Naive thymus-derived CD4-positive, alpha-beta T cell (primary cell): ENCODE data around the gene HECTD2. TPM values are rescaled to one million over a fixed set of nuclear protein-coding genes. Genes with fewer than 3 reads are reported as not detected.

Experiments used
- ATAC-seq: fragments of 150-1000 bp; cut with Tn5 transposase; 2 replicates; pipeline ENCODE4 v1.10.0; 2021; ENCODE audit warnings: mild to moderate bottlenecking, moderate library complexity
- CTCF ChIA-PET: fragments of 350-600 bp; sonication (Branson Sonifier 250); formaldehyde crosslinking; loops from one replicate; lab custom pipeline; 2021; ENCODE audit warnings: antibody characterized with exemption; lab: Charles Lee
- POLR2A ChIA-PET: fragments of 350-600 bp; sonication (Branson Sonifier 250); formaldehyde crosslinking; loops from one replicate; lab custom pipeline; 2021; ENCODE audit warnings: antibody characterized with exemption, inconsistent platforms; lab: Charles Lee
- DNase-seq, 9 donors: peaks; one replicate each; pipeline versions ENCODE4 v3.0.0 to v3.0.0-alpha.2; 2020 to 2022; ENCODE audit warnings: mixed read lengths in 1 of 9
- H3K27ac ChIP-seq: one replicate; pipeline ENCODE4 v1.7.0; 2013; ENCODE audit warnings: mild to moderate bottlenecking, low read depth, low read length, moderate library complexity
- H3K27me3 ChIP-seq, 2 donors: one replicate each; pipeline ENCODE4 v1.7.0; 2013; ENCODE audit warnings: low read length in 2 of 2, mild to moderate bottlenecking in 2 of 2, moderate library complexity in 2 of 2; ENCODE audit not compliant: control insufficient read depth in 2 of 2, insufficient read depth in 2 of 2
- H3K36me3 ChIP-seq, 3 experiments: 1 replicate in 2 of 3; 2 replicates in 1 of 3; pipeline ENCODE4 v1.7.0; 2013; ENCODE audit warnings: low read length in 3 of 3, mild to moderate bottlenecking in 3 of 3, moderate library complexity in 1 of 3; ENCODE audit not compliant: insufficient read depth in 3 of 3, control insufficient read depth in 2 of 3
- H3K4me1 ChIP-seq, 2 donors: one replicate each; pipeline ENCODE4 v1.7.0; 2013; ENCODE audit warnings: low read length in 2 of 2, mild to moderate bottlenecking in 2 of 2, moderate library complexity in 1 of 2; ENCODE audit not compliant: control insufficient read depth in 2 of 2, insufficient read depth in 2 of 2
- H3K4me3 ChIP-seq: 2 replicates; pipeline ENCODE4 v1.7.0; 2013; ENCODE audit warnings: mild to moderate bottlenecking, low read length
- H3K9me3 ChIP-seq, 3 experiments: 1 replicate in 2 of 3; 2 replicates in 1 of 3; pipeline ENCODE4 v1.7.0; 2013; ENCODE audit warnings: low read length in 3 of 3; ENCODE audit not compliant: control insufficient read depth in 2 of 3
- H3K27ac Mint-ChIP-seq, 9 donors: one replicate each; pipeline ENCODE4 v1.8.0; 2020 to 2022; ENCODE audit warnings: mixed read lengths in 9 of 9, mild to moderate bottlenecking in 8 of 9, moderate library complexity in 5 of 9, inconsistent platforms in 2 of 9
- H3K27me3 Mint-ChIP-seq, 5 donors: one replicate each; pipeline ENCODE4 v1.8.0; 2021 to 2022; ENCODE audit warnings: mixed read lengths in 5 of 5, mild to moderate bottlenecking in 1 of 5
- H3K36me3 Mint-ChIP-seq, 5 donors: one replicate each; pipeline ENCODE4 v1.8.0; 2020 to 2022; ENCODE audit warnings: mixed read lengths in 5 of 5, mild to moderate bottlenecking in 3 of 5, inconsistent platforms in 1 of 5
- H3K4me1 Mint-ChIP-seq, 7 donors: one replicate each; pipeline ENCODE4 v1.8.0; 2020 to 2022; ENCODE audit warnings: mixed read lengths in 7 of 7, mild to moderate bottlenecking in 3 of 7, inconsistent platforms in 1 of 7
- H3K4me3 Mint-ChIP-seq, 10 donors: one replicate each; pipeline ENCODE4 v1.8.0; 2020 to 2022; ENCODE audit warnings: mild to moderate bottlenecking in 10 of 10, mixed read lengths in 10 of 10, moderate library complexity in 6 of 10, inconsistent platforms in 2 of 10
- H3K9me3 Mint-ChIP-seq, 11 donors: one replicate each; pipeline ENCODE4 v1.8.0; 2020 to 2022; ENCODE audit warnings: mixed read lengths in 11 of 11, mild to moderate bottlenecking in 4 of 11, inconsistent platforms in 1 of 11, moderate library complexity in 1 of 11
- intact Hi-C, 2 donors: fragments of 100-400 bp; cut with micrococcal nuclease; formaldehyde crosslinking; loops; one replicate each; pipeline ENCODE4 v1.15.1; 2023
- polyA plus RNA-seq, 2 donors: library from polyadenylated mRNA; unstranded; fragments of 300-500 nt; fragmentation: Illumina TruSeq; gene quantifications; one replicate each; pipeline ENCODE4 v1.2.3, GENCODE V29; 2021
- total RNA-seq, 6 experiments: library from RNA in 5 of 6; stranded (reverse) in 5 of 6; gene quantifications; 1 replicate in 5 of 6; 2 replicates in 1 of 6; pipeline ENCODE4 v1.2.3 and lab custom pipeline; 2021 to 2026

HECTD2 gene
- total and polyA plus RNA-seq, 7 experiments from 2014 or later: 0.62 to 4.6 (median 1.5) TPM

DNA sequence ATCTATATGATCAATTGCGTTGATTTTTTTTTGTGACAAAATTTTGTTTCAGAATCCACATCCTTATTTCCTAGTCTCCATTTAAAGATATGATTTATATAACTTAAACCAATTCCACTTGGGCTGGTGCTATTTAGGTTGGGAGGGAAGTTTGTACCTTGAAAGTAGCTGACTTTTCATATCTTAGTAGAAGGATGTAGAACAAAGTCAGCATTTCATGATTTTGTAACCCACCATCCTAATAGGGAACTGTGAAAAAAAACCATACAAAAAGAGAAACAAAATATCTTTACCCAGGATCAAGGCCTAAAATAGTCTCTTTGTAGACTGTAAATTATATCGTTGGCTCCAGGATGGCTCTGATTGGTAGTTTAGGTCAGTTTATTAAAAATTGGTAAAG lies 8.3 kb downstream of the HECTD2 start:
- H3K4me3 ChIP-seq: no peak overlapping the region
- no peaks in the 10 kb centered on the region for H3K27me3 Mint-ChIP-seq
- peaks cover 0 to 4% (median 0%) of the 10 kb centered on the region in 11 donors for H3K9me3 Mint-ChIP-seq
- H3K27ac ChIP-seq: no peak overlapping the region
- ChIA-PET CTCF (interaction anchor here (0.6 kb wide), 1 partner anchor 409 kb away, joined by 3 read pairs; no protein-coding TSS in a partner anchor), POLR2A (interaction anchor here (0.9 kb wide), 1 partner anchor 13 kb away, joined by 3 read pairs; no protein-coding TSS in a partner anchor)
- ATAC-seq: no peak
- no peak for DNase-seq
- H3K27me3 ChIP-seq: no peaks in the 10 kb centered on the region
- peaks cover 0 to 5% of the 10 kb centered on the region in 2 donors for H3K4me1 ChIP-seq
- peaks cover 0 to 2% (median 0%) of the 10 kb centered on the region in 5 donors for H3K36me3 Mint-ChIP-seq
- H3K36me3 ChIP-seq: no peaks in the 10 kb centered on the region
- no peaks in the 10 kb centered on the region for H3K9me3 ChIP-seq
- H3K4me3 Mint-ChIP-seq: no peak overlapping the region
- H3K4me1 Mint-ChIP-seq: peaks cover 0 to 11% (median 4%) of the 10 kb centered on the region in 7 donors
- intact Hi-C loops: loop anchor here in 1 of 2 donors (10.0 kb wide), 1 partner anchor 254 kb away; no protein-coding TSS in a partner anchor
- H3K27ac Mint-ChIP-seq: no peak overlapping the region

GRCh38 chr10:91420868-91421267 lies 10.7 kb downstream of the HECTD2 start:
- intact Hi-C loops: no loop called here
- H3K4me1 ChIP-seq: peaks cover 0 to 2% of the 10 kb centered on the region in 2 donors

GRCh38 chr10:91422915-91423314 lies 12.8 kb downstream of the HECTD2 start:
- H3K4me1 Mint-ChIP-seq: peaks cover 0 to 7% (median 0%) of the 10 kb centered on the region in 7 donors
- H3K9me3 Mint-ChIP-seq: peaks cover 0 to 2% (median 0%) of the 10 kb centered on the region in 11 donors
- no peak for DNase-seq
- CTCF ChIA-PET: no interaction called here
- H3K36me3 Mint-ChIP-seq: peaks cover 0 to 2% (median 0%) of the 10 kb centered on the region in 5 donors
- H3K9me3 ChIP-seq: no peaks in the 10 kb centered on the region
- no peaks in the 10 kb centered on the region for H3K4me1 ChIP-seq
- no peak overlapping the region for H3K4me3 ChIP-seq
- no peak overlapping the region for H3K27ac Mint-ChIP-seq
- intact Hi-C loops: no loop called here
- no peaks in the 10 kb centered on the region for H3K36me3 ChIP-seq
- no peak overlapping the region for H3K4me3 Mint-ChIP-seq
- POLR2A ChIA-PET: no interaction called here
- no peak for ATAC-seq
- H3K27ac ChIP-seq: no peak overlapping the region
- no peaks in the 10 kb centered on the region for H3K27me3 Mint-ChIP-seq
- H3K27me3 ChIP-seq: no peaks in the 10 kb centered on the region

More at GRCh38 chr10:91420868-91421267, 10.7 kb downstream of the HECTD2 start:
- Histone ChIP-seq H3K27ac (no peak overlapping the region), H3K9me3 (no peaks in the 10 kb centered on the region), H3K36me3 (no peaks in the 10 kb centered on the region), H3K4me3 (no peak overlapping the region), H3K27me3 (no peaks in the 10 kb centered on the region)
- ATAC-seq: no peak
- no peak overlapping the region for H3K4me3 Mint-ChIP-seq
- peaks cover 0 to 4% (median 0%) of the 10 kb centered on the region in 11 donors for H3K9me3 Mint-ChIP-seq
- no peak for DNase-seq
- H3K4me1 Mint-ChIP-seq: peaks cover 0 to 9% (median 3%) of the 10 kb centered on the region in 7 donors
- H3K27ac Mint-ChIP-seq: no peak overlapping the region
- no peaks in the 10 kb centered on the region for H3K27me3 Mint-ChIP-seq
- CTCF ChIA-PET: no interaction called here
- POLR2A ChIA-PET: no interaction called here
- H3K36me3 Mint-ChIP-seq: peaks cover 0 to 2% (median 0%) of the 10 kb centered on the region in 5 donors

- Mint-ChIP-seq H3K4me3 (no peak overlapping the region), H3K36me3 (peaks cover 0 to 3% (median 0%) of the 10 kb centered on the region in 5 donors), H3K9me3 (peaks cover 0 to 3% (median 0%) of the 10 kb centered on the region in 11 donors), H3K27me3 (no peaks in the 10 kb centered on the region), H3K27ac (no peak overlapping the region), H3K4me1 (peaks cover 0 to 7% (median 0%) of the 10 kb centered on the region in 7 donors)
- no peaks in the 10 kb centered on the region for H3K4me1 ChIP-seq
- DNase-seq (no peak), ATAC-seq (no peak)
- no peaks in the 10 kb centered on the region for H3K36me3 ChIP-seq
- ChIA-PET CTCF (interaction anchor here (0.6 kb wide), 1 partner anchor 13 kb away, joined by 3 read pairs; no protein-coding TSS in a partner anchor), POLR2A (no interaction called here)
- intact Hi-C loops: no loop called here
- H3K27ac ChIP-seq: no peak overlapping the region
- no peak overlapping the region for H3K4me3 ChIP-seq
- H3K27me3 ChIP-seq: no peaks in the 10 kb centered on the region
- H3K9me3 ChIP-seq: no peaks in the 10 kb centered on the region
Observed at GRCh38 chr10:91424016-91424415, 13.9 kb downstream of the HECTD2 start.

GRCh38 chr10:91432175-91432574 lies 22.0 kb downstream of the HECTD2 start:
- no peak for DNase-seq
- H3K27me3 Mint-ChIP-seq: no peaks in the 10 kb centered on the region
- Histone ChIP-seq H3K27me3 (no peaks in the 10 kb centered on the region), H3K4me1 (no peaks in the 10 kb centered on the region), H3K36me3 (no peaks in the 10 kb centered on the region), H3K27ac (no peak overlapping the region), H3K9me3 (no peaks in the 10 kb centered on the region), H3K4me3 (no peak overlapping the region)
- intact Hi-C loops: no loop called here
- H3K36me3 Mint-ChIP-seq: peaks cover 0 to 3% (median 0%) of the 10 kb centered on the region in 5 donors
- peaks cover 0 to 2% (median 0%) of the 10 kb centered on the region in 11 donors for H3K9me3 Mint-ChIP-seq
- ChIA-PET POLR2A (no interaction called here), CTCF (no interaction called here)
- H3K4me3 Mint-ChIP-seq: no peak overlapping the region
- no peaks in the 10 kb centered on the region for H3K4me1 Mint-ChIP-seq
- no peak overlapping the region for H3K27ac Mint-ChIP-seq
- ATAC-seq: no peak

DNA sequence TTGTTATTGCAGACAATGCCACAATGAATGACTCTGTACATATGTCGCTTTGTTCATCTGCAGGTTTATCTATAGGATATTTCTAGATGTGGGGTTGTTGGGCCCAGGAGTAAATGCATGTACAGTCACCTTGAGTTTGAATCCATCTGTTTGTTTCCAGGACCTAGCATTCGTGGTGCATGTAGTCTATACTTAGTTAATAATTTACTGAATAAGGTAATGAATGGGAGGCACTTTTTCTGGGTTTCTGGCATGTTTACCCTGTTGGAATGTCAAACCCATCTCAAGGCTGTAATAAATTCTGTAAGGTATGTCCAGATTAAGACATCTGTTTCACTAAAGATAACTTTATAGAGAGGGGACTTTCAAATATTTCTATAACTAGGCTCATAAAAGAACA lies 23.5 kb downstream of the HECTD2 start:
- Histone ChIP-seq H3K27me3 (no peaks in the 10 kb centered on the region), H3K36me3 (no peaks in the 10 kb centered on the region), H3K9me3 (no peaks in the 10 kb centered on the region), H3K4me1 (no peaks in the 10 kb centered on the region), H3K27ac (no peak overlapping the region), H3K4me3 (no peak overlapping the region)
- CTCF ChIA-PET: no interaction called here
- intact Hi-C loops: no loop called here
- no peak for DNase-seq
- no peak for ATAC-seq
- peaks cover 0 to 6% (median 2%) of the 10 kb centered on the region in 11 donors for H3K9me3 Mint-ChIP-seq
- no peak overlapping the region for H3K27ac Mint-ChIP-seq
- no peak overlapping the region for H3K4me3 Mint-ChIP-seq
- POLR2A ChIA-PET: no interaction called here
- peaks cover 5 to 8% (median 6%) of the 10 kb centered on the region in 5 donors for H3K36me3 Mint-ChIP-seq
- no peaks in the 10 kb centered on the region for H3K27me3 Mint-ChIP-seq
- no peaks in the 10 kb centered on the region for H3K4me1 Mint-ChIP-seq

- intact Hi-C loops: no loop called here
- Mint-ChIP-seq H3K27me3 (no peaks in the 10 kb centered on the region), H3K27ac (no peak overlapping the region), H3K9me3 (peaks cover 0 to 8% (median 0%) of the 10 kb centered on the region in 11 donors), H3K4me1 (no peaks in the 10 kb centered on the region), H3K36me3 (peaks cover 6 to 12% (median 9%) of the 10 kb centered on the region in 5 donors), H3K4me3 (no peak overlapping the region)
- no peak for DNase-seq
- CTCF ChIA-PET: no interaction called here
- POLR2A ChIA-PET: no interaction called here
- Histone ChIP-seq H3K4me3 (no peak overlapping the region), H3K27me3 (no peaks in the 10 kb centered on the region), H3K9me3 (no peaks in the 10 kb centered on the region), H3K27ac (no peak overlapping the region), H3K36me3 (no peaks in the 10 kb centered on the region), H3K4me1 (no peaks in the 10 kb centered on the region)
- no peak for ATAC-seq
Observed at GRCh38 chr10:91434041-91434440, 23.9 kb downstream of the HECTD2 start.
